ENCODE data around the gene ZNF25.
"Not testable (repeated sequence)": the region's sequence is repeated elsewhere in the genome, so short reads cannot be mapped to it uniquely, and the experiment has no call there.

Gene ZNF25

DNA sequence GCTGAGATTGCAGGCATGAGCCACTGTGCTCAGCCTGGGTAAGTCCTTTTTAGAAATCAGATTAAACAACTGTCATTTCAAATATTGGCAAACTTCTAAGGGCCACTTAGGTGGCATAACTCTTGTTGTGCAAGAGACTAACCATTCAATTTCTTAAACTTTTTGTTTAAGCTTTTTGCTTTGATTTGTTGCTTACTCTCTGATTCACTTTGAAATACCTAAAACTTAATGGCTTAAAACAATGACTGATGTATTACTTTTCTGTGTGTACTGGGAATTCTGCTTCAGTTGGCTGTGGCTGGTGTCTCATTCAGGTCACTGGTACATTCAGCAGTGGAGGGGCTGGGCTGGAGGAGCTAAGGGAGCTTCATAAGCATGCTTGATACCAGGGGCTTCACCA lies 28.9 kb downstream of the ZNF25 start:
- no peak for DNase-seq (ENCODE audit: low read depth)

DNA sequence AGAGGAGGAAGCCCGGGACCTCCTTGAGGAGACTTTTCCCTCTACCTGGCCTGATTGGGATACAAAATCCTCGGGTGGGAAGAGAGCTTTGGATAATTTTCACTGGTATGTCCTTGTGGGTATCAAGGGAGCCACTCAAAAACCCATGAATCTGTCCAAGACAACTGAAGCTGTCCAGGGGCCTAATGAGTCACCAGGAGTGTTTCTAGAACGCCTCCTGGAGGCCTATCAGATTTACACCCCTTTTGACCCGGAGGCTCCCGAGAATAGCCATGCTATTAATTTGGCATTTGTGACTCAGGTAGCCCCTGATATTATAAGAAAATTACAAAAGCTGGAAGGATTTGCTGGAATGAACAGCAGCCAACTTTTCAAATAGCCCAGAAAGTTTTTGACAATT lies 38.6 kb downstream of the ZNF25 start:
- no peak for DNase-seq (ENCODE audit: low read depth)

DNA sequence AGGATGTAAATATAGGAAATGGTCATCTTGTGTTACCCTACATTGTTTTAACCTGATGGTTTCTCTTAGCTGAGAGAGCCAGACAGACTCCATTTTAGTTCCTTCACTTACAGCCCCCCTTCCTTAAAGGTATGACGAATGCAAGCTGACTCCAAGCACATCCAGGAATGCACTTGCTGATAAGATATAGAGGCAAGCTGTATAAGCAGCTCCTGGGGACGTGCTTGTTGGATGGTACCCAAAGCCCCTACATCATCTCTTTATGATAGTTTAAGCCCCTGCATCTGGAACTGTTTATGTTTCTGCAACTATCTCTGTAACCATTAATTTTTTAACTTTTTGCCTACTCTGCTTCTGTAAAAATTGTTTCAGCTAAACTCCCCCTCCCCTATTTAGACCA lies 41.7 kb downstream of the ZNF25 start:
- DNase-seq (ENCODE audit: low read depth) = no peak

DNA sequence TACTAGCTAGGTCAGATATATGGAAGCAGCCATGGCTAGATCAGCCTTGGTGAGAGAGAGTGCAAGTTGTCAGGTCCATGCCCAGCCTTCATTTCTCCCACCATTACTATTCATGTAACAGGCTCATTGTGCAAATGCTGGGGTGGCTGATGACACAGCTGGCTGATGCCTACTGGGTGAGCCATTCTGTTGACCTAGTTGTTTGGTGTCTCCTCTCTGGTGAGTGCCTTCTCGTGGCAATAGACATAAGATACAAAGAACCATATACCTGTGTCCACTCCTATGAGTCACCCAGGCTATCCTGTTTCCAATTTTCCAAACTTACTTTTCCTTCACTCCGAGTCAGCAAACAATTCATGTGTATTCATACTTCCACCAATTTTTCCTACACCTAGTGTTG lies 46.0 kb downstream of the ZNF25 start:
- DNase-seq (ENCODE audit: low read depth) = no peak

DNA sequence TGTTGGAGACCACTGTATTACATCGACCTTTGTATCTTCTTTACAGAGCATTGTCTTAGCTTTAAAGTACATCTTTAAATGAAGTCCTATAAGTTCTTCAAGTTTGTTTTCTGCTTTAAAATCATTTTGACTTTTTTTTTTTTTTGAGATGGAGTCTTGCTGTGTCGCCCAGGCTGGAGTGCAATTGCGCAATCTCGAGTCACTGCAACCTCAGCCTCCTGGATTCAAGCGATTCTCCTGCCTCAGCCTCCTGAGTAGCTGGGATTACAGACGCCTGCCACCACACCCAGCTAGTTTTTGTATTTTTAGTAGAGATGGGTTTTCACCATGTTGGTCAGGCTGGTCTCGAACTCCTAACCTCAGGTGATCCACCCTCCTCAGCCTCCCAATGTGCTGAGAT lies 68.3 kb downstream of the ZNF25 start:
- DNase-seq (ENCODE audit: low read depth) = not testable (repeated sequence)

GRCh38 chr10:37906382-37906781 lies 70.1 kb downstream of the ZNF25 start:
- no peak for DNase-seq (ENCODE audit: low read depth)

All from activated T-cell treated with anti-CD3 and anti-CD28 coated beads for 24 hours (primary cell).